RCC 7860 (cell line): Measurements from ENCODE around the gene HES2.
A peak's percentile ranks its signal among the peaks of the same experiment; 100 is the strongest.
"Not testable (repeated sequence)": the region's sequence is repeated elsewhere in the genome, so short reads cannot be mapped to it uniquely, and the experiment has no call there.

Source experiments
- DNase-seq: peaks from one replicate; pipeline ENCODE4 v3.0.0-alpha.2; 2015; ENCODE audit warnings: low spot score
- FAIRE-seq: peaks from 2 replicates; lab custom pipeline; 2012; peaks lifted over from hg19 to GRCh38; lab: Jason Lieb, UNC

HES2 gene

GRCh38 chr1:6437012-6437700 is 17.4 kb upstream of the HES2 start:
- DNase-seq, result peak; percentile 67
- FAIRE-seq, result not testable (repeated sequence)

GRCh38 chr1:6436277-6436676 is 16.6 kb upstream of the HES2 start:
- FAIRE-seq, DNase-seq: not testable (repeated sequence)

DNA sequence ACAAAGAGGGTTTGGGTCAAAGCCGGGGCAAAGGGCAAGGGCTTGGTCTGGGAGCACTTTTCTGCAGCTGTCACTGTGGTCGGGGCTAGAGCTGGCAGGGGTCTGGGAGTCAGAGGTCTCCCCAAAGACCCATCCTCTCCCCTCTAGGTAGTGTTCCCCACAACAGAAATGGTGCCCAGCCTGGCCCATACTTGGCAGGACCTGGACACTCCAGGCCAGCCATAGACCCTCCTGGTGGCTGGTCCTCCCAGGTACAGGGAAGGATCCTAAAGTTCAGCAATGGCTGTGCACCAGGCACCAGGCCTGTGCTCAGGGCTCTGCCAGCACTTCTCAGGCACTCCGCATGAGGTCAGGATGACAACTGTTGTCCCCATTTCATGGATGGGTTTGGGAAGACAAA is 15.8 kb upstream of the HES2 start:
- no peak for FAIRE-seq

GRCh38 chr1:6435129-6435528 is 15.4 kb upstream of the HES2 start:
- FAIRE-seq (no peak), DNase-seq (no peak)

More for the DNA sequence above, 15.8 kb upstream of the HES2 start:
- no peak for DNase-seq

- DNase-seq (no peak), FAIRE-seq (no peak)
Measured at GRCh38 chr1:6434186-6434585, 14.5 kb upstream of the HES2 start.

- FAIRE-seq, result peak; percentile 20
- not testable (repeated sequence) for DNase-seq
Measured at GRCh38 chr1:6431645-6432579, 12.2 kb upstream of the HES2 start.

DNA sequence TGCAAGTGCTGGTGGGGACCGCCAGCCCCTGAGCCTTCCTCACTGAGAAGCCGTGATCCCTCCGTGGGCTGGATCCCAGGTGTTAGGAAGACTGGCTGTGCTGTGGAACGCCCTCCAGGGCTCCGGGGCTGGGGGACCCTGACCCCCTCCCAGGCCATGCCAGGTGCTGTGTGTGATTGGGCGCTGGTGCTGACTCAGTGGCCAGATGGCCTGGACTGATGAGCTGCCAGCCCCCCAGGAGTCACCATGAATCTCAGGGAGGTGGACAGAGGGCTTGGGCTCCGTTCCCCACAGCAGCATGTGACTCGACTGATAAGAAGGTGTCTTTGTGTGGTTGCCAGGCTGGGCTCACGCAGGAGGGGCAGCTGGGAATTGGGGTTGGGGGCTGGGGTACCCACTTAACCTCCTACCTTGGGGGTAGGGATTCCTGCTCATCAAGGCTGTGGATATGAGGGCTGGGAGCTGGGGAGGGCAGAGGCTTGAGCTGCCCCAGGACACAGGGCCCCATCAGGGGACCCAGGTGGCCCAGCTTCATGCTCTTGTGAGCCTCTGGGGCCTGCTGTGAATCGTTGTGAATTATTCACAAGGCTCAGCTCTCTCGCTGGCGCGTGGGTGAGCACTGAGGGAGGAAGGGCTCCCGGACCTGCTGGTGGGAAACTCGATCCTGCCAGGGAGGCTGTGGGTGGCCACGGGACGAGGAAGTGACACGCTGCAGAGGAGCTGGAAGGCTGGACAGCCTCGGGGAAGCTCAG is 10.1 kb upstream of the HES2 start:
- DNase-seq, FAIRE-seq: not testable (repeated sequence)

DNA sequence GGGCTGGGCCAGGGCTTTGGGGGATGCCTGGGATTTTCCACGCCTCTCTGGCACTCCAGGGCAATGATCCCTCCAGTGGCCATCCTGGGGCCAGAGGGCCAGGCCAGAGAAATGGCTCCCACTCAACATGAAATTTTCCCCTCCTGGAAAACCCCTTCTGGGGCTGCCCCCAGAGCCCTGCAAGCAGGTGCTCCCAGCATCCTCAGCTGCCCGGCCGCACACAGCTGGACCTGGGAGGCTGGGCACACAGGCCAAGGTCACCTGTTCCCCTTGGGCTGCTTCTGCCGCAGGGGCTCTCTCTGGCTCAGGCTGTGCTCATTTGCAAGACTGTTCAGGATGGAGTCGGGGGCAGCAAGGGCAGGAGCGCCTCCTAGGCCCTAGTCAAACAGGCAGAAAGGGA is 8.7 kb upstream of the HES2 start:
- DNase-seq, FAIRE-seq: not testable (repeated sequence)

DNA sequence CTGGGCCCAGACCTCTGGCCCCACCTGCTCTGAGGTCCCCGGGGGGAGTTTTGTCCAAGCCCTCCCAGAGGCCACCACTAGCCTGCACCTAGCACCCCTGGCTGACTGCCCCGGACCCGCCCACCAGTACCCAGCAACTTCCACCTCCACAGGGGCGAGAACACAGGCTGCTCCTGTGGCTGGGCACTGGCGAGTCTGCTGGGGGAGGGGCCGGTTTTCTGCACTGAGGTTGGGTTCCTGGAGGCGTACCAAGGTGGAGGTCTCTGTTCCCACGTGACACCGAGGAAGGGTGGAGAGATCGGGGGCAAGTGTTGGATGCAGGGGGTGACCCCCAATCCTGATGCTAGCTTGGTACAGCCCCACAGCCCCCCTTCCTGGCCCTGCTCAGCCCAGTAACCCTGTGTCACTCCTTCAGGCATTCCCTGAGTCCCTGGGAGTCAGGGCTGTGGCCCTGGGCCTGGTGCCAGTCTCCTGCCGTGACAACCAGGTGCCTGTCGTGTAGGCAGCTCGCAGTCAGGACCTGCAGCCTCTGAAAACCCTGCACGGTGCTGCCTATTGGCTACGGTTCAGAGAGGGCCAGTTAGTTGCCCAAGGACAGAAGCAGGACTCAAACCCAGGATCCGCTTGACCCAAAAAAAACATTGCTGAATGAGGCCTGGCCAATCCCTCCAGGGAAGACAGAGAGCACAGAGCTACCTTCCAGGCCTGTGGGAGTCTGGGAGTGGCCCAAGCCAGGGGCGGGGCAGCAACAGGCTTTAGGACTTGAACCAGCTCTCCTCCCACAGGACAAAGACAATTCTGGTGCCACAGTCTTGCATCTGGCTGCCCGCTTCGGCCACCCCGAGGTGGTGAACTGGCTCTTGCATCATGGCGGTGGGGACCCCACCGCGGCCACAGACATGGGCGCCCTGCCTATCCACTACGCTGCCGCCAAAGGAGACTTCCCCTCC is 8.0 kb upstream of the HES2 start:
- DNase-seq, result no peak
- no peak for FAIRE-seq

DNA sequence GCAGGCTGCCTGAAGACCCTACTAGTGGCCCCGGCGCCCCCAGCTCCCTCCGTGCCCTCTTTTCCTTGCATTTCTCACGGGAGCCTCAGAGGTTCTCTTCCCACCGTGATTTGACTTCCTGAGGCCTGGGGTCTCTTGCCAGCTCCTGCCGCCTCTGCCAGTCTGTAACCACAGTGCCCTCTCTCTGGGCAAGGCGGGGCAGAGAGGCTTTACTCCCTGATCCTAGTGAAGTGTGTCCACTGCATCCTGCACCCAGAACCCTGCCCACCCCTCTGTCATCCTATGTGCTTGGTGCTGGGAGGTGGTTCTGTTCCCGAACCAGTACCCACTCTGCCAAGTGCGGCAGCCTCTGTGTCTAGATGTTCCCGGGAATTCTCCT is 7.2 kb upstream of the HES2 start:
- FAIRE-seq (no peak), DNase-seq (no peak)

DNA sequence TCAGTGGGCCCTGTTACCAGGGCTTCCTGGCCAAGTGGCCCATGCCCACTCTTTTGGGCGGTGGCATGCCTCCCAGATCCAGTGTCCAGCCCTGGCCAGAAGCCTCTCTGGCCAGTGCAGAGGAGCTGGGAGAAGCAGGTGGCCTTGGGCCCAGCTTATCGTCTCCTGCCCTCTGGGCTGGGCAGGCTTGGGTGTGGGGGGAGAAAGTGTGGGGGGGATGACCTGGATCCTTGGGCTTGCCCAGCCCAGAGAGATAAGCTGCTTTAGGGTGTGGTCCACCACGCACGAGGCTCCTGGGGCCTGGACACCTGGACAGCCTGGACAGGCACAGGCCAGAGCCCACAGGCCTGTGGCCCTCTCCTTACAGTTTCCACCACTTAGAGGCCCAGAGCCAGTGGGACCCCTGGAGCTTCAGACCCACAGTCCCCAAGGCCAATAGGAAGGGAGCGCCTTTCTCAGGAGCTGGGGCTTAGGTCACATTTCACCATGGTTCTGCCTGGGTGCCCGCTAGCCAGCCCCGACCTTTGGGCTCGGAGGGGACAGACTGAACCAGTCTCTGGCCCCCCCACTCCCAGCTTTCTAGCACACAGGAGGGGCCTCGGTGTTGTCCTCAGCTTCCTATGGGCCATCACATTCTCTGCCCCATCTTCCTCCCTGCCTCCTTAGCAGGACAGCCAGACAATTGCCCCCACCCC is 6.7 kb upstream of the HES2 start:
- no peak for DNase-seq
- no peak for FAIRE-seq

- no peak for DNase-seq
Measured at GRCh38 chr1:6425658-6426057, 5.9 kb upstream of the HES2 start.

DNA sequence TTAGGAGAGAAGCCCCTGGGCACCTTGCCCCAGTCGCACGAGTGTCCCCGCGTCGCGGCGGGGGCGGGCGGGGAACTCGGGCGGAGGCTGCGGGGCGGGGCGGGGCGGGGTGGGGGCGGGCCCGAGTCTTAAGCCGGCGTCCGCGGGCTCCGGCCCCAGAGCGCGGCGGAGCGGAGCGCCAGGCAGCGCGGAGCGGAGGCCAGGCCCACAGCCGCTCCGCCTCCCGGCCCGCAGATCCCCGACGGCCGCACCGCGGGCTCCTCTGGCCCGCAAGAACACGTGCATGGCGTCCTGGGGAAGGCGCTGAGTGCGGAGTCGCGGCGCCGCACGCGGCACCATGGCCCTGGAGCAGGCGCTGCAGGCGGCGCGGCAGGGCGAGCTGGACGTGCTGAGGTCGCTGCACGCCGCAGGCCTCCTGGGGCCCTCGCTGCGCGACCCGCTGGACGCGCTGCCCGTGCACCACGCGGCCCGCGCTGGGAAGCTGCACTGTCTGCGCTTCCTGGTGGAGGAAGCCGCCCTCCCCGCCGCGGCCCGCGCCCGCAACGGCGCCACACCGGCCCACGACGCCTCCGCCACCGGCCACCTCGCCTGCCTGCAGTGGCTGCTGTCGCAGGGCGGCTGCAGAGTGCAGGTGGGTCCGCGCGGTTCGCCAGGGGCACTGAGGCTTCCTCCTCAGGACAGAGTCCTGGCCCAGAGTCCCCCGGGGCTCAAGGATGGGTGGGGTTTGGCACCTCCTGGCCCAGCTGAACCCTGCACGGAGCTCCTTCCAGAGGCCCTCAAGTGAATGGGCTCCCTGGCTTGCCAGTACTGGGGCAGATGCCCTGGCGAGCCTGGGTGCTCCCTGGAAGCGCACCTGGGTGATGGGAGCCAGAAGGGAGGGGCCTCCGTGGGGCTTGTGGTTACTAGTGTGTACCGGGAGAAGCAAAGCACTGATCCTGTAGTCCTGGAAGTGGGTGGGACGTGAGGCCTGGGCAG is 5.2 kb upstream of the HES2 start, which contains the start of gene ESPN:
ESPN (plus strand) TSS at position 158 of the 975 bp plus-strand sequence; CDS start at position 338, 180 bp downstream.
- no peak for DNase-seq
- FAIRE-seq, result no peak

More at GRCh38 chr1:6425658-6426057, 5.9 kb upstream of the HES2 start:
- no peak for FAIRE-seq

- DNase-seq, result no peak
- no peak for FAIRE-seq
Measured at GRCh38 chr1:6424000-6424565, 4.4 kb upstream of the HES2 start.

- FAIRE-seq (peak; percentile 39), DNase-seq (peak; percentile 54)
Measured at GRCh38 chr1:6423321-6423999, 3.7 kb upstream of the HES2 start.

DNA sequence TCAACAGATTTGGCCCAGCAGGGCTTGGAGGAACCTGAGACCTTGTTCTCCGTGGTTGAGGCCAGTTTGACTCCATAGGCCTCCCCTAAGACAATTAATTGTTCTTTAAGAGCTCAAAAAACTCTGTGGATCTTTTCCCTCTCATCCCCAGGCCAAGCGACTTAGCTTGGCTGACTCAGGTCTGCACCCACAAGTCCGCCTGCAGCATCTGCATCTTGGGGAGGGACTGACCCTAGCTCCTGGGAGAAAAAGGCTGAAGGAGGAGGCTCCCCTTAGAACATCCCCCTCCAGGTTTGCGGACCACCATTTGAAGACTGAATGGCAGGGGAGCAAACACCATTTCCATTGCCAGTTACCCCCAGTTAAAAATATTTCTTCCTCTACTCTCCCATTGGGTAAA is 1.5 kb upstream of the HES2 start:
- FAIRE-seq, result no peak
- no peak for DNase-seq

GRCh38 chr1:6420454-6421042 is 829 bp upstream of the HES2 start:
- FAIRE-seq (no peak), DNase-seq (no peak)
